Measurements from ENCODE around the gene RRP36. TPM values are rescaled to one million over a fixed set of nuclear protein-coding genes. Genes with fewer than 3 reads are reported as not detected.
A peak's percentile ranks its signal among the peaks of the same experiment; 100 is the strongest.

RRP36 gene
- total RNA-seq, 1 donor from 2014 or later = 22.9 TPM

DNA sequence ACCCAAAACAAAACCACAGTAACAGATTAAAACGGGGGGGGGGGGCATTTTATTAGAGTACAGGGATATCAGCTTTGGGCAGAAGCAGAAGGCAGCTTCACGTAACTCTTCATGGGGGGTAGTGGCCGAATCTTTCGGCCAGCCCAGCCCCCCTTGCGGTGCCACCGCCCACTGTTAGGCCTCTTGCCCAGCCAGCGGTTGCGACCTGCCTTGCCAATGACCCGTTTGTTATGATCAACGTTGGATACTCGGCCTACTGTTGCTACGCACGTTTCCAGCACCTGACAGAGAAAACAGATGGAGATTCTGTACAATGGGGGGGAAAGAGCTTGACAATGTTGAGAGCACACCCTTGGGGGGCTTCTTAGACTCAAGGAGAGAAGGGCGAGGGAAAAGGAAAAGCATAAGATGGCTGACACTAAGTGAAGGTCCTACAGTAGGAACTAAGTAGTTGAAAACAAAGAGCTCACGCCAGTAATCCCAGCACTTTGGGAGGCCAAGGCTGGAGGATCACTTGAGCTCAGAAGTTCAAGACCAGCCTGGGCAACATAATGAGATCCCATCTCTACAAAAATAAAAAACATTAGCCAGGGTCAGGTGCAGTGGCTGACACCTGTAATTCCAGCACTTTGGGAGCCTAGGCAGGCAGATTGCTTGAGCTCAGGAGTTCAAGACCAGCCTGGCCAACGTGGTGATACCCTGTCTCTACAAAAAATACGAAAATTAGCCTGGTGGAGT is 33.0 kb downstream of the RRP36 start:
- ATAC-seq (ENCODE audit: poor library complexity) (no peak), DNase-seq (no peak)
- intact Hi-C loops (cut with DNase I) = no loop called here

DNA sequence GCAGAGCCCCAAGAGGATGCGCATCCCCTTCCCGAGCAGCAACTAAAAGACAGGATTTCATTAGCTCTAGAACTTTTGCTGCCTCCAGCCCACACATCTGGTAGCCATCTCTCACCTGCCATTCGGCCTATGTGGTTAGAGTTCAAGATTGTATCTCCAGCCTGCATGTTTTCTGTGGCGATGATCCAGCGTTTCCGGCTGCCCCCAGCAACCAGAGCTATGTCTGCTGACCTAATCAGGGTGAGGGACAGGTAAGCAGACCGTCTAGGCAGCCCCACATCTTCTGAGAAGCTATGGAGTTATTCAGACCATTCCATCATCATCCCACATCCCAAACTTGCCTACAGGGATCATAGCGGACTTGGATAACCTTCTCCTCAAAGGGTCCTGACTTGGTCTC is 34.5 kb downstream of the RRP36 start:
- ATAC-seq (ENCODE audit: poor library complexity) = no peak
- intact Hi-C loops (cut with DNase I) = loop anchor here (5.0 kb wide), 1 partner anchor 34 kb away; the partner anchor contains the start of gene RRP36
- DNase-seq = no peak

DNA sequence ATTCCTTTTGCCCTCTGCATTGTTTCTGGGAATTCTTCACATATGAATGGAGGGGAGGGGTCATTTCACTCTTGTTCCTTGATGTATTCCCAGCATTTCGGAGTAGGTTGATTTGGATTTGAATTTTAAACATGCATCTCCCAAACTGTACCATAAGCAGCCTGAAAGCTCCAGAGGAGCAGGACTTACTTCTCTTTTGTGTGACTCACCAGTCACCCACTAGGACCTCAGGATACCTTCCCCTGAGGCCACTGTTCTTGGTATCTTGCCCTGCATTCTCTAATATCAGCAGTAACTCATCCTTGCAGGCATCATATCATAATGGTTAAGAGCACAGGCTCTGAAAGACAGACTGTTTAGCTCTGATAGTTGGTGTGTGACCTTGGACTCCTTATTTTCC is 37.1 kb downstream of the RRP36 start:
- ATAC-seq (ENCODE audit: poor library complexity) (no peak), DNase-seq (no peak)
- intact Hi-C loops (cut with DNase I) = loop anchor here (5.0 kb wide), 1 partner anchor 36 kb away; the partner anchor contains the start of gene RRP36

DNA sequence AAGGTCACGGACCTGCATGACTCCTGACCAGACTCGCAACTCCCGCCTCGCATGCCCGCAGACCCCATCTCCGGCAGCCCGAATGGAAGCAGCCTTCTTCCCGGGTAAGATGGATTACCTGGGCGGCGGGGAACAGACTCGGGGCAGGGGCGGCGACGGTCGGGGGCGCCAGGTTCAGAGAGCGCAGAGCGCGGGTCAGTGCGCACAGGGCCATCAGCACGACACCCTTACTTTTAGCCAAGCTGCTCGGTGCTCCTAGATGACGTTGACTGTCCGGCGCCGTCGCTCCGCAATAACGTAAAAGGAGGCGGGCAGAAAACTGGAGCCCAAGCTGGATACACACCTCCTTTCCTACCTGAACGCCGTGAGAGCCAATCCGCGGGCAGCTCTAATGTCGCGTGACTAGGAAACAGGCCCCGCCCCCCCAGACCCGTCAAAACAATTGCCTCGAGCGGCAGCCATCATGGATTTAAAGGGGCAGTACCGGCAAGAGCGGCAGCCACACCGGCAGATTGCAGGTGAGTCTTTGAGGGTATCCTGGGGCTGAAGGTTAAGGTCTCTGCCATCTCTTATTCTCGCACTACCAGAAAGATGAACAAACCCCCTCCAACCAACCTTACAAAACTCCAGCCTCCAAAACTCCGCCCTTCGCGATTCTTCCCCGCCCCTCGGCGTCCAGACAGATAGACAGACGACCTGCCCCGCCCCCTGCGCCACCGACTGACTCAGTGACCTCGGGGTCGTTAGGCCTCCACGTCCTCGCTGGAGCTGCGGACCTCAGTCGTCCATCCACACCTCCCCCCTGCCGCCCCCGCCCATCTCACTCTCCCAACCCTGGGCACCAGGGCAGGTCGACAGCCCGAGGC is 38.0 kb downstream of the RRP36 start, which contains the start of the genes KLC4 and MRPL2:
KLC4 (plus strand) TSS at position 464 of the 866 bp plus-strand sequence. CDS start 1,705 bp downstream, outside the sequence.
MRPL2 (minus strand) TSS at position 267 of the 866 bp plus-strand sequence; CDS start at position 214, 53 bp downstream.
- ATAC-seq (ENCODE audit: poor library complexity) = peak; percentile 98
- peak; percentile 98 for DNase-seq
- intact Hi-C loops (cut with DNase I) = loop anchor here (5.0 kb wide), 1 partner anchor 37 kb away; the partner anchor contains the start of gene RRP36

DNA sequence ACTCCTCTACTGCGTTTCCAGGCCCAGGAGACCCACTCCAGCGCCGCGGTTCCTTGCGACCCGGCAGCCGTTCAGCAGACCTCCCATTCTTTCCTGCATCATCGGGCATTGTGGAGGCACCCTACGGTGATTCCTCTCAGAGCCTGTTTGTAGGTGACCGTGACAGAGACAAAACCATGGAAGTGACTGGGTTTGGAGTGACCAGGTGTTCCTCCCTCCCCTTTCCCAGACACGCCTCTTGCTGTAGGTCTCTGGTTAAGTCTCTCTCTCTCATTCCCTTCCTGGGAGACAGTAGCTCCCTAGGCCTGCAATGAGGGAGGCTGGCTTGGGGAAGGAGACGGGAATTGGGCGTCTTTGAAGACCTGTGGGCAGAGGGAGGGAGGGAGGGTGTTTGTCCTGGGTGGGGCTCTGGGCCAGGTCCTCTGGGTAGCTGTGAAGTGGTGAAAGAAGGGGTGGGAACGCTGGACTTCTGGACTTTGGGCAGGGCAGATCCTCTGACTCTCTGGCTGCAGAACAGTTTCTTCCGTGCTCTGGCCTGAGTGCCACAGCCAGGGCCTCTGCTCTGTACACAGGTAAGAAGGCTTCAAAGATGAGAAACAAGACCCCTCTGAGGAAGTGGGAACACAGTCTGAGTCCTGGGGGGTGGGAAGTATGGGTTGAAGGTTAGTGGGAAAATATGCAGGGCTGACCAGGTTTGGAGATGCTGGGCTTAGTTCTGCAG is 38.8 kb downstream of the RRP36 start:
- no peak for DNase-seq
- intact Hi-C loops (cut with DNase I) = no loop called here
- ATAC-seq (ENCODE audit: poor library complexity) = peak; percentile 23

DNA sequence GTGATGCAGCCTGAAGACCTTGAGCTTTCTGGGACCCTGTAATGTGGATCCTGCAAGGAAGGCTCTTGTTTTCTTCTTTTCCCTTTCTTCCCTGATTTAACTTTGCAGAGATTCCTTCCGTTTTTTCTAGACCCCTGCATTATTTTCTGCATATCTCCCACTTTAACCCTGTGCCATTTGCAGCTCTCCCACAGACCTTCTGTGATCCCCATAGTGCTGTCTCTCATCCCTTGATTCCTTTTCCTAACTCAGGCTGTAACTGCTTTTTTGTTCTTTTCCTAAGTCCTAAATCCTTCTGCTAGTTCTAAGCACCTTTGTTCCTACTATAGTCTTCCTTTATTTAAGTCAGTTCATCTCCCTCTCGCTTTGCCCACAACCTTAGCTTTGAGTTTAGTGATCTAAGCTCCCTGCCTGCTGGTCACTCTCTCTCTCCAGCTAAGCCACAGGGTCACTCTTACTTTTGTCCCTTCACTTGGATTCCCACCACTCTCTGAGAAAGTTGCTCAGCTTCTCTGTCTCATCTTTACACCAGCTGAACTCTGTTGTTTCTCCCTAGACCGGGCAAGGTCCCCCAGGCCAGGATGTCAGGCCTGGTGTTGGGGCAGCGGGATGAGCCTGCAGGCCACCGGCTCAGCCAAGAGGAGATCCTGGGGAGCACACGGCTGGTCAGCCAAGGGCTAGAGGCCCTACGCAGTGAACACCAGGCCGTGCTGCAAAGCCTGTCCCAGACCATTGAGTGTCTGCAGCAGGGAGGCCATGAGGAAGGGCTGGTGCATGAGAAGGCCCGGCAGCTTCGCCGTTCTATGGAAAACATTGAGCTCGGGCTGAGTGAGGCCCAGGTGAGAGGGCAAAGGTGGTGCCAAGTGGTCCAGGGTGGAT is 39.6 kb downstream of the RRP36 start:
- intact Hi-C loops (cut with DNase I) = no loop called here
- ATAC-seq (ENCODE audit: poor library complexity) = no peak
- no peak for DNase-seq

DNA sequence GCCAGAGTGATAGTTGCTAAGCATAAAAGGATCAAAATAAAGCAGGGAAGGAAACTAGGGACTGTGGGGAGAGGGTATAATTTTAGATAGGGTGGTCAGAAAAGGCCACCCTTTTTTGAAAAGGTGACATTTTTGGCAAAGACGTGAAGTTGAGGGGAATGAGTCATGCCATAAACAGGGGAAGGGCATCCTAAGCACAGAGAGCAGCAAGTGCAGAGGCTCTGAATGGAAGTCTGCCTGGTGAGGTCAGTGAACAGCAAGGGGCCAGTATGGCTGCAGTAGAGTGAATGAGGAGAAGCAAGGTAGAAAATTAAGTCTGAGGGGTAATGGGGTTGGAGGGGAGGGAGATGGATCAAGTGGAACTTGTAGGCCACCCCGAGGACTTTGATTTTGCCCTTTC is 40.4 kb downstream of the RRP36 start:
- ATAC-seq (ENCODE audit: poor library complexity) (no peak), DNase-seq (no peak)
- intact Hi-C loops (cut with DNase I) = no loop called here

DNA sequence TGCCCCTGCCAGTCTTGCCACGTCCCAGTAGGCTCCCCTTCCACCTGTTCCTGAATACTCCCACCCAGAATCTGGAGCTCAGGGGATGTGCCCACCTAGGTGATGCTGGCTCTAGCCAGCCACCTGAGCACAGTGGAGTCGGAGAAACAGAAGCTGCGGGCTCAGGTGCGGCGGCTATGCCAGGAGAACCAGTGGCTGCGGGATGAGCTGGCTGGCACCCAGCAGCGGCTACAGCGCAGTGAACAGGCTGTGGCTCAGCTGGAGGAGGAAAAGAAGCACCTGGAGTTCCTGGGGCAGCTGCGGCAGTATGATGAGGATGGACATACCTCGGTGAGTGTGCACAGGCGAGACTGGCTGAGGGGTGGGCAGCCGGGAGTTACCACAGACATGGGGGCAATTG is 41.4 kb downstream of the RRP36 start:
- intact Hi-C loops (cut with DNase I) = no loop called here
- no peak for DNase-seq
- no peak for ATAC-seq (ENCODE audit: poor library complexity)

DNA sequence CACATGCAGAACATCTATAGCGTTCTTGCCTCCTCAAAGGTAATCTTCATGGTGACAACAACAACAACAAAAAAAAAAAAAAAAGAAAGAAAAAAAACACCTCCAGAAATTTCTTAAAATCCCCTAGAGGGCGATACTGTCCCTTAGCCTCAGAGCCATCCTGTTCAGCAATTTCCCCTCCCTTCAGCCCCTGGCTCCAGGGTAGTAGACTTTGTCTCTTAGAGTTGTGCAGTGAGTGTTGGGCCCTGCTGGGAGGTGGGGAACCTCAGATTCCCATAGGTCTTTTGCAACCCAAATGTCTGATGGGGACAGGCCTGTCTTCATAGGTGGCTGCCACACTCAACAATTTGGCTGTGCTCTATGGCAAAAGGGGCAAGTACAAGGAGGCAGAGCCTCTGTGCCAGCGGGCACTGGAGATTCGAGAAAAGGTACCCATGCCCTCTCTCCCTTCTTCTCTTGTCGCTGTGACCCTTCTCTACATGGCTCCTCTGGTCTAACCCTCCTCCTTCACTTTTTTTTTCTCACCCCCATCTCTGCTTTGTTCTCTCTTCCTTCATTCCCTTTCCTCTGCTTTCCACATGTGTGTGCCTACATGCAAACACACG is 48.7 kb downstream of the RRP36 start:
- ATAC-seq (ENCODE audit: poor library complexity) = no peak
- DNase-seq = no peak
- intact Hi-C loops (cut with DNase I) = no loop called here

DNA sequence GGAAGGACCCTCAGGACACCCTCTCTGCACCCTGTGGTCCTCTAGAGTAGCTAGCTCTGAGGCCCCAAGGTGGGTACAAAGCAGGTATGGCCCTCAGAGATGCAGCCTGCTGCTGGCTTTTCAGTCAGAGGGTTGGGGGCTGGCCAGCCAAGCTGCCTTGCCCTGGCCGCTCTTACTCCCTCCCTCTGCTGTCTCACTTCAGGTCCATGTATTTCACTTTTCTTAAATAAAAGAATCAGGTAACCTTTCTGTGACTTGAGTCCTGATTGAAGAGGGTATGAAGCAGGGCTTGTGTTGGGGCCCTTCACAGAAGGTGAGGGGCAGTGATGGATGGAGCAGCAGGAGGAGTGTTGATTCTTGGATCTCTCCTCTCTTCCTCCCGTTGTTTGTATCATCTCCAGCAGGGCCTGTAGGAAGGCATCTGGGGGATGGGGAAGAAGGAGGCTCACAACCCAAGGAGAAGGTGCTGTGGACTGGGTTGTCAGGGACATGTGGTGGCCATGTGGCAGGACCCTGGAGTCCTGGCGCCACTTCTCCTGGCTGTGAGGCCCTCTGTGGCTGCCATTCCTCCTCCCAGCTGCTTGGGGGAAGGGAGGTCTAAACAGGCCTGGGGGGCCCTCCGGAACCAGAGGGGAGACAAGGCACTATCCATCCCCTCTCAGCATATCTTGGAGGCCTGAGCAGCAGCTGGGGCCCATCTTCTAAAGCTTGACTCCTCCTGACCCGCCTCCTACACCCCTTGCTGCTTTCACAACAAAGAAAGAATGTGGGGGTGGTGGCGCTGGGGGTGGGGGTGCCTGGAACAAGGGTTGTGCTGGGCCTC is 53.6 kb downstream of the RRP36 start:
- ATAC-seq (ENCODE audit: poor library complexity) (no peak), DNase-seq (no peak)
- intact Hi-C loops (cut with DNase I) = no loop called here

DNA sequence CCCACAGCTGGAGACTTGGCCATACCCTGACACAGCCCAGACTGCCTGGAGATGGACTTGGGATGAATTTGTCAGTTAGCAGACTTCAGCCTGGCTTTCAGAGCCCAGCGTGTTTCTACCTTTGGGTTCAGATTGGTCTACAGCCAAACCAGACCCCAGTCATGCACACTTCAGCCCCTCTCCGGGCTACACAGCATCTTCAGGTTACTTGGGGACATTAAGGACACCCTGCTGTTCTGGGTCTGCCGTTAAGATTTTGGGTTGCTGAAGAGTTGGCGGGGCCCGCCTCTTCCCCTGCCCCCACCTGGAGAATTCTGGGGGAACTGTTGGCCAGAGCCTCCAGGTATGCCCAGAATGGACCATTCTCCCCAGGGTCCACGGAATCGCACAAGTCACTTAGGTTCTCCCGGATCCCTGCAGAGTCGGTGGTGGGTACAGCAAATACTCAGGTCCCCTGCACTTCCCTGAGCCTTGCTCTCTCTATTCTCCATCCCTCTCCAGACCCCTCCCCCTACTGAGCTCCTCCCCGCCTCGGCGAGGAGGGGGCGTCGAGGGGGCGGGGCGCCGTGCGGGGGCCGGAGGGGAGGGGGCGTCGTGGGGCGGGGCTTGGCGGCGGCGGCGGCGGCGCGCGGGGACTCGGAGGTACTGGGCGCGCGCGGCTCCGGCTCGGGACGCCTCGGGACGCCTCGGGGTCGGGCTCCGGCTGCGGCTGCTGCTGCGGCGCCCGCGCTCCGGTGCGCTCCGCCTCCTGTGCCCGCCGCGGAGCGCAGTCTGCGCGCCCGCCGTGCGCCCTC is 54.4 kb downstream of the RRP36 start, which contains the start of gene PTK7:
PTK7 (plus strand) TSS at position 645 of the 794 bp plus-strand sequence. CDS start 175 bp downstream, outside the sequence.
- intact Hi-C loops (cut with DNase I) = no loop called here
- ATAC-seq (ENCODE audit: poor library complexity) = peak; percentile 59

DNA sequence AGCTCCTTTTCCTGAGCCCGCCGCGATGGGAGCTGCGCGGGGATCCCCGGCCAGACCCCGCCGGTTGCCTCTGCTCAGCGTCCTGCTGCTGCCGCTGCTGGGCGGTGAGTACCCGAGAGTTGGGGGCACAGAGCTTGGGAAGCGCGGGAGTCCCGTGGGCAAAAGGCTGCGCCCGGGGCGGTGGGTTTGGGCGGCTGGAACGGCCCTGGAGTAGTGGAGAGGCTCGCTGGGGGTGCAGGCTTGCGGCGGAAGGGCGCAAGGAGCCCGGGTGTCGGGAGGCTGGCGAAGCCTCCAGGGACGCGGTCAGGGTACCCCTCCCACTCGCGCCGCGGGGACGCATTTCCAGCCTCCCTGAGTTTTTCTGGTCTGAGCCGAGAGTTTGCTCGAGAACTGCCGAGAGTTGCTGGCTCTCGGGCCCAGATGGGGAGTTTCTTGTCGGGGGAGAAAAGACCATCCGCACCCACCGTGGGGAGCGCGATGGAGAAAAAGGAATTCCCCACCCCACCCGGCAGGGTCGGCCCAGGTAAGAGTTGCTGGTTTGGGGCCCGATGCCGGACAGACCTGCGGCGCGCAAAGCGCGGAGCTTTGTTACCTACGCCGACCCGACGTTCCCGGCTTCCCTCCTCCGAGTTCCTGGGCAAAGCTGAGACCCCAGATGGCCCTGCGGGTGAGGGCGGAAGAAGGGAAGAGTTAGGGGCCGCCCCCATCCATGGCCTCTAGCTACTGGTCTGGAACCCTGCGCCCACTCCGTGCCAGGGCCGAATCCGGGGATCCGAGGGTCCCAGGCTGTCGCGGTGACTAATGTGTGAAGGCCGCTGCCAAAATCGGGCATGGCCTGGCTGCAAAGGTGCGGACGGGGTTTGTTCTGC is 55.3 kb downstream of the RRP36 start:
- DNase-seq = no peak
- intact Hi-C loops (cut with DNase I) = no loop called here
- peak; percentile 19 for ATAC-seq (ENCODE audit: poor library complexity)

More for the DNA sequence above, 54.4 kb downstream of the RRP36 start, which contains the start of gene PTK7:
- no peak for DNase-seq

DNA sequence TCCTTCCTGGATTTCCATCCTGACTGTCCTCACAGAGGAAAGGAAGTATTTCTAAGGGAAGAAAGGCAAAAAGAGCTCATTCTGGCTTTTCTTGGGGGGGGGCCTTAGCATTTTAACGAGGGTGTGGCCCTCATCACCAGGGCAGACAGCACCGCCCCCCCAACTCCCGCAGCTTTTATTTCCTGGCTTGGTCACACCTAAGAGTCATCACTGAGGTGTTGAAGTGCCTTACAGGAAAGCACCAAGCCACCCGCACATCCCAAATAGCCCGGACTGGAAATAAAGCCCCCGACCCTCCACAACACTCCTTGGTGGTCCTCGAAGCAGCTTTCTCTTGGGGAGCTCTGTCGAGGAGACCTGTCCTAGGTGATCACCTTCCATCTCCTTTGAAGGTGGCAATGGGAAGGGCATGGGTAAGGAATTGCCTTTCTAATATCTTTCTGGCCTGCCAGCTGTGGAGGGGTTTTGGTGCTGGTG is 55.9 kb downstream of the RRP36 start:
- no peak for ATAC-seq (ENCODE audit: poor library complexity)
- intact Hi-C loops (cut with DNase I) = no loop called here

DNA sequence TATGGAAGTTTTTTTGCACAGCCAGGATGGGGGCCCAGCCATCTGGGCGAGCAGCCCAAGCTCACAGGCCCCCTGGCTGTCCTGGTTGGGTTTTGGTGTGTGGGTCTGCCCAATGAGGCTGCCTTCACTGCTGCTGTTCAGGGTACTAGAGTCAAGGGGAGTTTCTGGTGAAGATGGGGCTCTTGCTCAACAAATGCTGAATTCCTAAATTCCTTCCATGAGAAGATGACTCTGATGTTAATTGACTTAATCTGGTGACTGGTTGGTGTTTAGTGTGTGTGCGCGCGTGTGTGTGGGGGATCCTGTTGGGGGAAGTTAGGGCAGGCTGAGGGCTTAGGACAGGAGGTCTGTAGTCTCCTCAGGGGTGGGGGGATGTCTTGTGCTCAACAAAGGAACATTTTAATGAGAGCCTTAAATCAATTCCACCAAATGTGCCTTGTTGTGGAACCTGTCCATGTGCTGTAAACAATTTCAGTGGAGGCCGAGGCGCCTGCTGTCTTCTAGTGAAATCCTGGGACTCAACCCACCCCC is 56.6 kb downstream of the RRP36 start:
- ATAC-seq (ENCODE audit: poor library complexity) (no peak), DNase-seq (no peak)
- intact Hi-C loops (cut with DNase I) = no loop called here

More for the DNA sequence above, 55.9 kb downstream of the RRP36 start:
- no peak for DNase-seq

DNA sequence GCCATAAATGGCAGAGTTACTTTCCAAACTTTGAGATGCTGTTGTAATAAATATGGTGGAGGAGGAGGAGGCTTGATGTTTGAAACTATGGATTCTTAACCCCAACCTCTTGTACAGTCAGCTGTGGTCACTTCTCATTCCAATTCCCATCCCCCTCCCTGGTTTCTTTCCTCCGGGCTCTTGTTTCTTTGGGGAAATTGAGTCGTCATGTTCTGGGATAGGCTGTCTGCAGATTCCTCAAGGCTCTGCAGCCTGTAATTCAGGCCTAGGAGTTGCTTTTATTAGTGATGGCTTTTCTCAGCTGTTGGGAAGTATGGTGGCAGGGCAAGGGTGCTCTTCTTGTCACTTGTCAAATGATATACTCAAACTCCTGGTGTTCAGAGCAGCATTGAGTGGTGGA is 57.3 kb downstream of the RRP36 start:
- DNase-seq (no peak), ATAC-seq (ENCODE audit: poor library complexity) (no peak)
- intact Hi-C loops (cut with DNase I) = no loop called here

All from Right ventricle myocardium superior (tissue), 1 donor.